Mesenchymal stem cell (in vitro differentiated cells and primary cell): ENCODE measurements around the gene FBXL13.
A peak's percentile ranks its signal among the peaks of the same experiment; 100 is the strongest.
"Not testable (repeated sequence)": the region's sequence is repeated elsewhere in the genome, so short reads cannot be mapped to it uniquely, and the experiment has no call there.

Experiments used
- DNase-seq: peaks from one replicate; pipeline ENCODE4 v3.0.0-alpha.2; 2013
- H2AFZ ChIP-seq: one replicate; pipeline ENCODE4 v1.6.1; 2013; ENCODE audit warnings: low read depth, mild to moderate bottlenecking, control low read depth, inconsistent platforms, low read length, moderate library complexity
- H2AK5ac ChIP-seq: 2 replicates; pipeline ENCODE4 v1.6.1; 2013; ENCODE audit warnings: low read length, moderate library complexity, mild to moderate bottlenecking, inconsistent platforms; ENCODE audit not compliant: severe bottlenecking
- H2BK120ac ChIP-seq: one replicate; pipeline ENCODE4 v1.6.1; 2013; ENCODE audit warnings: low read depth, mild to moderate bottlenecking, inconsistent platforms, low read length, moderate library complexity
- H2BK12ac ChIP-seq, 2 experiments: one replicate each; pipeline ENCODE4 v1.6.1; 2013; ENCODE audit warnings: inconsistent platforms in 2 of 2, low read length in 2 of 2, mild to moderate bottlenecking in 2 of 2, moderate library complexity in 2 of 2, control low read depth in 1 of 2
- H2BK15ac ChIP-seq: one replicate; pipeline ENCODE4 v1.6.1; 2013; ENCODE audit warnings: mild to moderate bottlenecking, low read depth, inconsistent platforms; ENCODE audit not compliant: poor library complexity, severe bottlenecking
- H2BK5ac ChIP-seq: 2 replicates; pipeline ENCODE4 v1.6.1; 2013; ENCODE audit warnings: low read depth, mild to moderate bottlenecking, low read length, control low read depth, inconsistent platforms; ENCODE audit not compliant: poor library complexity, severe bottlenecking
- H3K14ac ChIP-seq, 2 experiments: one replicate each; pipeline ENCODE4 v1.6.1; 2013; ENCODE audit warnings: inconsistent platforms in 2 of 2, low read length in 2 of 2, control low read depth in 1 of 2, mild to moderate bottlenecking in 1 of 2, moderate library complexity in 1 of 2
- H3K18ac ChIP-seq, 2 experiments: one replicate each; pipeline ENCODE4 v1.6.1; 2013; ENCODE audit warnings: inconsistent platforms in 2 of 2, low read length in 2 of 2, control low read depth in 1 of 2, low read depth in 1 of 2, mild to moderate bottlenecking in 1 of 2
- H3K23ac ChIP-seq, 2 experiments: one replicate each; pipeline ENCODE4 v1.6.1; 2013; ENCODE audit warnings: inconsistent platforms in 2 of 2, low read length in 2 of 2, mild to moderate bottlenecking in 2 of 2, moderate library complexity in 2 of 2, control low read depth in 1 of 2
- H3K27ac ChIP-seq: 2 replicates; pipeline ENCODE4 v1.5.1; 2013; ENCODE audit warnings: mild to moderate bottlenecking, moderate library complexity, low read length, control low read depth, inconsistent platforms; ENCODE audit not compliant: poor library complexity, severe bottlenecking
- H3K27me3 ChIP-seq, 2 experiments: 2 replicates each; pipeline versions ENCODE4 v1.6.1 to v1.7.0; 2013; ENCODE audit warnings: low read length in 2 of 2, mild to moderate bottlenecking in 2 of 2, moderate library complexity in 2 of 2, control low read depth in 1 of 2, inconsistent platforms in 1 of 2; ENCODE audit not compliant: control insufficient read depth in 1 of 2, insufficient read depth in 1 of 2
- H3K36me3 ChIP-seq, 2 experiments: 2 replicates each; pipeline versions ENCODE4 v1.6.1 to v1.7.0; 2013; ENCODE audit warnings: low read length in 2 of 2, control low read depth in 1 of 2, inconsistent platforms in 1 of 2, low read depth in 1 of 2, mild to moderate bottlenecking in 1 of 2; ENCODE audit not compliant: insufficient read depth in 2 of 2, control insufficient read depth in 1 of 2
- H3K4ac ChIP-seq, 2 experiments: one replicate each; pipeline ENCODE4 v1.6.1; 2013; ENCODE audit warnings: inconsistent platforms in 2 of 2, low read length in 2 of 2, mild to moderate bottlenecking in 2 of 2, moderate library complexity in 2 of 2, control low read depth in 1 of 2, low read depth in 1 of 2
- H3K4me1 ChIP-seq: 2 replicates; pipeline ENCODE4 v1.6.1; 2013; ENCODE audit warnings: low read depth, low read length, control low read depth; ENCODE audit not compliant: control insufficient read depth, insufficient read depth
- H3K4me2 ChIP-seq: 2 replicates; pipeline ENCODE4 v1.6.1; 2013; ENCODE audit warnings: low read length, mild to moderate bottlenecking, inconsistent platforms; ENCODE audit not compliant: poor library complexity, severe bottlenecking
- H3K4me3 ChIP-seq, 2 experiments: 2 replicates each; pipeline versions ENCODE4 v1.5.1 to v1.7.0; 2013; ENCODE audit warnings: low read length in 2 of 2, mild to moderate bottlenecking in 2 of 2, control low read depth in 1 of 2, low read depth in 1 of 2; ENCODE audit not compliant: insufficient read depth in 1 of 2
- H3K79me1 ChIP-seq: replicated peaks from 2 replicates; pipeline ENCODE4 v1.6.1; 2013; ENCODE audit warnings: mild to moderate bottlenecking, control low read depth, low read length, inconsistent platforms; ENCODE audit not compliant: poor library complexity, severe bottlenecking
- H3K9ac ChIP-seq: 2 replicates; pipeline ENCODE4 v1.7.0; 2013; ENCODE audit warnings: mild to moderate bottlenecking, low read length, moderate library complexity
- H3K9me3 ChIP-seq: 2 replicates; pipeline ENCODE4 v1.7.0; 2013; ENCODE audit warnings: mild to moderate bottlenecking, low read length; ENCODE audit not compliant: control insufficient read depth
- H4K8ac ChIP-seq: one replicate; pipeline ENCODE4 v1.6.1; 2013; ENCODE audit warnings: inconsistent platforms, mild to moderate bottlenecking, low read length, moderate library complexity
- H4K91ac ChIP-seq: one replicate; pipeline ENCODE4 v1.6.1; 2013; ENCODE audit warnings: mild to moderate bottlenecking, low read length, inconsistent platforms
- WGBS: methylation state at CpG from one replicate; pipeline ENCODE4 v1.1.7; 2013; ENCODE audit warnings: mixed read lengths; 5-methylcytosine and 5-hydroxymethylcytosine counted together

FBXL13 gene

DNA sequence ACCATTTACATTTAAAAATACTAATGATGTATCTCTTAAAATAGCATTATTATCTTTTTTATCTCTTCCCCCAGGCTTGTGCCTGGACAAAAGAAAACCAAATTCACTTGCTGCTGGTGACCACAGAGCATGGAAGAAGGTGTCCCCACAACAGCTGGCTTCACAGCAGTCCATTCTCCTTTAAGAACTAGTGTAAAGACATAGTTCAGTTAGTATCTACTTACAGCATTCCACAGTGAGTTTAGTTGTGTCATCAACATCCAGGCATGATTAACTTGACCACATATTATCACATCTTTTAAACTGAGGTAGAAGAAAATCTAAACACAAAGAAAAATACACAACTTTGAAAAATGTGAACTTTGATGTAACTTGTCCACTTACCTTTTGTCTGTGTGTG lies 106.8 kb downstream of the FBXL13 start:
- H2BK5ac ChIP-seq = no peak overlapping the region
- H3K14ac ChIP-seq = no peak overlapping the region

DNA sequence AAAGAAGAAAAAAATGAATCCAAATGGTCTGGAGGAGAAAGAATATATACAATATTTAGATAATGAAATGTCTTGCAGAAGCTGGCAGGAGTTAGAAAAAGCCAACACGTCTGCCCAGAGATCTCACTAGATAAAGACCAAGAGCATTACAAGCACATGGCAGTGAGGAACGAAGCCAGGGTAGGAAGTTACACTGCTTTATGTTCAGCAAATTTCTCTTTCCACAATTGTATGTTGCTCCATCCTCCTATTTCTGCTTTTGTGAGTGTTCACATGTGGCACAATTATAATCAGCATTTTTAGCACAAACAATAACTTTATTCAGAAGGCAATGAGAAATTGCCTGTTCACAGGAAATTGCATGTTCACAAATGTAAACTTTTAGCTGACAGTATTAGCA lies 108.1 kb downstream of the FBXL13 start:
- H2BK120ac ChIP-seq = no peak overlapping the region
- H3K23ac ChIP-seq = no peak overlapping the region
- H2AFZ ChIP-seq = no peak overlapping the region
- H2BK5ac ChIP-seq = no peak overlapping the region
- no peak overlapping the region for H3K9ac ChIP-seq
- no peak overlapping the region for H3K27ac ChIP-seq
- no peaks in the 10 kb centered on the region for H3K27me3 ChIP-seq
- H2BK12ac ChIP-seq = no peak overlapping the region
- no peaks in the 10 kb centered on the region for H3K79me1 ChIP-seq
- no peak overlapping the region for H3K4ac ChIP-seq
- no peak overlapping the region for H2AK5ac ChIP-seq
- H2BK15ac ChIP-seq = no peak overlapping the region
- H3K4me3 ChIP-seq = no peak overlapping the region
- H3K14ac ChIP-seq = no peak overlapping the region
- no peaks in the 10 kb centered on the region for H3K36me3 ChIP-seq
- no peak overlapping the region for H4K91ac ChIP-seq
- WGBS = 86% methylated on average over 2 of the region's 2 CpGs
- H3K9me3 ChIP-seq = no peaks in the 10 kb centered on the region
- DNase-seq = no peak
- H4K8ac ChIP-seq = no peak overlapping the region
- no peaks in the 10 kb centered on the region for H3K4me1 ChIP-seq
- H3K18ac ChIP-seq = no peak overlapping the region
- H3K4me2 ChIP-seq = no peak overlapping the region

More for the DNA sequence above, 106.8 kb downstream of the FBXL13 start:
- Histone ChIP-seq H2BK120ac (no peak overlapping the region), H3K23ac (no peak overlapping the region), H3K79me1 (no peaks in the 10 kb centered on the region), H4K91ac (no peak overlapping the region), H2BK12ac (no peak overlapping the region), H3K9ac (no peak overlapping the region), H3K27ac (no peak overlapping the region), H3K9me3 (no peaks in the 10 kb centered on the region), H3K4me1 (no peaks in the 10 kb centered on the region), H3K18ac (no peak overlapping the region), H2AK5ac (no peak overlapping the region), H3K4me3 (no peak overlapping the region), H2AFZ (no peak overlapping the region), H3K27me3 (no peaks in the 10 kb centered on the region), H4K8ac (no peak overlapping the region), H3K4ac (no peak overlapping the region), H2BK15ac (no peak overlapping the region), H3K4me2 (no peak overlapping the region), H3K36me3 (no peaks in the 10 kb centered on the region)
- peak; percentile 65 for DNase-seq

DNA sequence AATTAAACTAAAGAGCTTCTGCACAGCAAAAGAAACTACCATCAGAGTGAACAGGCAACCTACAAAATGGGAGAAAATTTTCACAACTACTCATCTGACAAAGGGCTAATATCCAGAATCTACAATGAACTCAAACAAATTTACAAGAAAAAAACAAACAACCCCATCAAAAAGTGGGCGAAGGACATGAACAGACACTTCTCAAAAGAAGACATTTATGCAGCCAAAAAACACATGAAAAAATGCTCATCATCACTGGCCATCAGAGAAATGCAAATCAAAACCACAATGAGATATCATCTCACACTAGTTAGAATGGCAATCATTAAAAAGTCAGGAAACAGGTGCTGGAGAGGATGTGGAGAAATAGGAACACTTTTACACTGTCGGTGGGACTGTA lies 112.6 kb downstream of the FBXL13 start:
- not testable (repeated sequence) for H3K23ac ChIP-seq, H3K14ac ChIP-seq, H3K36me3 ChIP-seq, H4K8ac ChIP-seq, H3K18ac ChIP-seq, H3K79me1 ChIP-seq, H2AFZ ChIP-seq, H3K4me1 ChIP-seq, H3K9ac ChIP-seq, H2BK5ac ChIP-seq, H2BK15ac ChIP-seq, H4K91ac ChIP-seq, H3K9me3 ChIP-seq, H2AK5ac ChIP-seq, H3K4me2 ChIP-seq, H3K27me3 ChIP-seq, H3K4me3 ChIP-seq, H2BK12ac ChIP-seq, H2BK120ac ChIP-seq, DNase-seq, H3K27ac ChIP-seq, H3K4ac ChIP-seq
- WGBS = 100% methylated on average over 1 of the region's 2 CpGs

DNA sequence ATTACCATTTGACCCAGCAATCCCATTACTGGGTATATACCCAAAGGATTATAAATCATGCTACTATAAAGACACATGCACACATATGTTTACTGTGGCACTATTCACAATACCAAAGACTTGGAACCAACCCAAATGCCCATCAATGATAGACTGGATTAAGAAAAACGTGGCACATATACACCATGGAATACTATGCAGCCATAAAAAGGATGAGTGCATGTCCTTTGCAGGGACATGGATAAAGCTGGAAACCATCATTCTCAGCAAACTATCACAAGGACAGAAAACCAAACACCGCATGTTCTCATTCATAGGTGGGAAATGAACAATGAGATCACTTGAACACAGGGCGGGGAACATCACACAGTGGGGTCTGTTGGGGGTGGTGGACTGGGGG lies 116.6 kb downstream of the FBXL13 start:
- not testable (repeated sequence) for H3K23ac ChIP-seq, H2BK12ac ChIP-seq, DNase-seq, H3K4me1 ChIP-seq, H3K9me3 ChIP-seq, H3K27ac ChIP-seq, H3K14ac ChIP-seq, H4K91ac ChIP-seq, H3K79me1 ChIP-seq, H2BK15ac ChIP-seq, H4K8ac ChIP-seq, H2AK5ac ChIP-seq, H3K36me3 ChIP-seq, H3K9ac ChIP-seq, H2BK5ac ChIP-seq, H3K18ac ChIP-seq, H3K27me3 ChIP-seq, H3K4ac ChIP-seq, H3K4me3 ChIP-seq, H2AFZ ChIP-seq, H2BK120ac ChIP-seq, H3K4me2 ChIP-seq
- 44% methylated on average over 1 of the region's 3 CpGs for WGBS
